ENCODE measurements around the gene ZGLP1. TPM values are rescaled to one million over a fixed set of nuclear protein-coding genes. Genes with fewer than 3 reads are reported as not detected.
A peak's percentile ranks its signal among the peaks of the same experiment; 100 is the strongest.

The ZGLP1 gene
- total RNA-seq, 1 donor from 2014 or later, result 8.2 TPM

- Mint-ChIP-seq H3K4me1 (ENCODE audit: unreplicated experiment) (peaks cover 9% of the 10 kb centered on the region), H3K27me3 (ENCODE audit: unreplicated experiment) (peaks cover 14% of the 10 kb centered on the region), H3K36me3 (ENCODE audit: low read depth, unreplicated experiment) (peaks cover 21% of the 10 kb centered on the region), H3K4me3 (ENCODE audit: unreplicated experiment) (peak overlapping the region; percentile 96), H3K9me3 (ENCODE audit: unreplicated experiment) (no peaks in the 10 kb centered on the region), H3K27ac (ENCODE audit: unreplicated experiment) (peak overlapping the region; percentile 92)
- no peak for TF ChIP-seq CTCF (IDR thresholded peaks at IDR 0.05; ENCODE audit: unreplicated experiment)
- DNase-seq (ENCODE audit: low spot score), result peak; percentile 18
Measured at GRCh38 chr19:10332158-10332964, 22.7 kb upstream of the ZGLP1 start.

GRCh38 chr19:10329555-10329954, 19.9 kb upstream of the ZGLP1 start:
- Mint-ChIP-seq H3K9me3 (ENCODE audit: unreplicated experiment) (no peaks in the 10 kb centered on the region), H3K27ac (ENCODE audit: unreplicated experiment) (no peak overlapping the region)
- no peak for DNase-seq (ENCODE audit: low spot score)

GRCh38 chr19:10328558-10329429, 19.2 kb upstream of the ZGLP1 start:
- H3K4me3 Mint-ChIP-seq (ENCODE audit: unreplicated experiment), result no peak overlapping the region

More at GRCh38 chr19:10329555-10329954, 19.9 kb upstream of the ZGLP1 start:
- no peak overlapping the region for H3K4me3 Mint-ChIP-seq (ENCODE audit: unreplicated experiment)
- TF ChIP-seq CTCF (IDR thresholded peaks at IDR 0.05; ENCODE audit: unreplicated experiment), result no peak
- peaks cover 21% of the 10 kb centered on the region for H3K36me3 Mint-ChIP-seq (ENCODE audit: low read depth, unreplicated experiment)
- H3K4me1 Mint-ChIP-seq (ENCODE audit: unreplicated experiment), result peaks cover 9% of the 10 kb centered on the region
- peaks cover 13% of the 10 kb centered on the region for H3K27me3 Mint-ChIP-seq (ENCODE audit: unreplicated experiment)

GRCh38 chr19:10327793-10328192, 18.2 kb upstream of the ZGLP1 start:
- DNase-seq (ENCODE audit: low spot score), result no peak
- Mint-ChIP-seq H3K9me3 (ENCODE audit: unreplicated experiment) (no peaks in the 10 kb centered on the region), H3K4me3 (ENCODE audit: unreplicated experiment) (no peak overlapping the region), H3K27ac (ENCODE audit: unreplicated experiment) (no peak overlapping the region), H3K36me3 (ENCODE audit: low read depth, unreplicated experiment) (peaks cover 19% of the 10 kb centered on the region), H3K27me3 (ENCODE audit: unreplicated experiment) (peaks cover 11% of the 10 kb centered on the region), H3K4me1 (ENCODE audit: unreplicated experiment) (peaks cover 7% of the 10 kb centered on the region)
- TF ChIP-seq CTCF (IDR thresholded peaks at IDR 0.05; ENCODE audit: unreplicated experiment), result no peak

More at GRCh38 chr19:10328558-10329429, 19.2 kb upstream of the ZGLP1 start:
- Mint-ChIP-seq H3K27me3 (ENCODE audit: unreplicated experiment) (peaks cover 13% of the 10 kb centered on the region), H3K4me1 (ENCODE audit: unreplicated experiment) (peaks cover 9% of the 10 kb centered on the region), H3K36me3 (ENCODE audit: low read depth, unreplicated experiment) (peaks cover 17% of the 10 kb centered on the region), H3K27ac (ENCODE audit: unreplicated experiment) (no peak overlapping the region), H3K9me3 (ENCODE audit: unreplicated experiment) (no peaks in the 10 kb centered on the region)
- no peak for TF ChIP-seq CTCF (IDR thresholded peaks at IDR 0.05; ENCODE audit: unreplicated experiment)
- no peak for DNase-seq (ENCODE audit: low spot score)

All from endothelial cell (in vitro differentiated cells).